LNCaP clone FGC (cell line): Measurements from ENCODE around the gene SGMS1.
"Not testable (repeated sequence)": the region's sequence is repeated elsewhere in the genome, so short reads cannot be mapped to it uniquely, and the experiment has no call there.

Experiments used
- DNase-seq: peaks from one replicate; pipeline ENCODE4 v3.0.0-alpha.2; 2011; ENCODE audit warnings: low read depth
- H3K4me3 ChIP-seq: 2 replicates; pipeline ENCODE4 v1.5.1; 2011; ENCODE audit warnings: mild to moderate bottlenecking, low read depth, low read length, control low read depth
- CTCF ChIP-seq: IDR thresholded peaks from 2 replicates; pipeline ENCODE4 v1.5.1; 2012; ENCODE audit warnings: mild to moderate bottlenecking; ENCODE audit not compliant: control insufficient read depth, insufficient read depth; ENCODE audit errors: extremely low read depth

SGMS1 gene

DNA sequence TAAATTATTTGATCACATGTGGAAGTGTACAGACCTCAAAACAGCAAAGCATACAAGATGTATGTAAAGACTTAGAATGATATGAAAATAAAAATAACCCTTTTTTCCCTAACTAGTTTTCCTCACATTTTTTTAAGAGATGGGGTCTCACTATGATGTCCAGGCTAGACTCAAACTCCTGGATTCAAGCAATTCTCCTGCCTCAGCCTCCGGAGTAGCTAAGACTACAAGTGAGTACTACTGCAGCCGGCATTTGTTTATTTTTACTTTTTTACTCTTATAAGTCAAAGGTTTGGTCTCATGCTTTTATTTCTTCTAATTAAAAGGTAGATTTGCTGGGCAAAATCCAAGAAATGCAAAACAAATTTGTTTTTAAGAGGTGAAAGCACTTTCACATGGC, 248.0 kb downstream of the SGMS1 start:
- H3K4me3 ChIP-seq, result no peak overlapping the region
- no peak for DNase-seq
- TF ChIP-seq CTCF, result no peak

GRCh38 chr10:50375051-50375452, 248.7 kb downstream of the SGMS1 start:
- no peak for DNase-seq
- H3K4me3 ChIP-seq, result no peak overlapping the region
- TF ChIP-seq CTCF, result no peak

GRCh38 chr10:50373821-50374501, 249.8 kb downstream of the SGMS1 start:
- TF ChIP-seq CTCF, result no peak
- no peak for DNase-seq
- H3K4me3 ChIP-seq, result no peak overlapping the region

DNA sequence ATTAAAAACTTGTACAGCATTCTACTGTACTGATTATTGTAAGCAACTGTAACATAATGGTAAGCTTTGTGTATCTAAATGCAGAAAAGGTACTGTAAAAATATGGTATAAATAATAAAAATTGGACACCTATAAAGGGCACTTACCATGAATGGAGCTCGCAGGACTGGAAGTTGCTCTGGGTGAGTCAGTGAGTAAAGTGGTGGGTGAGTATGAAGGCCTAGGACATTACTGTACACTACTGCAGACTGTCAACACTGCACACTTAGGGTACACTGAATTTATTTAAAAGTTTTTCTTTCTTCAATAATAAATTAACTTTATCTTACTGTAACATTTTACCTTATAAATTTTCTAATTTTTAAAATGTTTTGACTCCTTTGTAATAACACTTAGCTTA, 253.8 kb downstream of the SGMS1 start:
- TF ChIP-seq CTCF, result no peak
- DNase-seq, result no peak
- H3K4me3 ChIP-seq, result no peak overlapping the region

DNA sequence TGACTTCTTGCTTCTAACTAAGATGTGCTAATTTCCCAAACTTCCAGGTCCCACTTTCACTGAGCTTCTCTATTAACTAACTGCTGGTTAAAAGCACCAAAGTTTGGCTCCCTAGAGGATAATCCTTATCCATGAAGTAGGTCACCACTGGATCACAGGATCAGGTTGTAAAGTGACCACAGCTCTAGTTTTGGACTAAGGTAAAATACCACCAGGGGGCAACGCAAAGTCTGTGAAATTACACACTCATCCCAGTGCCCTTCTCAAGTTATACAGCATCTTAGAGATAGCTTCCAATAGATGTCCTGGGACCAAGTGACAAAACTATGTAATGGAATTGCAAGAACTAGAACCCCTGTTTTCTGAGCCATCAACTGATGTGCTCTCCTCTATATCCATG, 256.0 kb downstream of the SGMS1 start:
- peak; percentile 44 for TF ChIP-seq CTCF
- H3K4me3 ChIP-seq, result no peak overlapping the region
- DNase-seq, result peak; percentile 10

- H3K4me3 ChIP-seq, DNase-seq: not testable (repeated sequence)
These were observed 257.3 kb downstream of the SGMS1 start for GRCh38 chr10:50366421-50366820.

GRCh38 chr10:50364730-50365129, 259.0 kb downstream of the SGMS1 start:
- not testable (repeated sequence) for DNase-seq, H3K4me3 ChIP-seq

GRCh38 chr10:50362547-50363125, 261.1 kb downstream of the SGMS1 start:
- H3K4me3 ChIP-seq, result no peak overlapping the region
- peak; percentile 93 for DNase-seq
- TF ChIP-seq CTCF, result no peak
